Measurements from ENCODE around the gene MNT. TPM values are rescaled to one million over a fixed set of nuclear protein-coding genes. Genes with fewer than 3 reads are reported as not detected.

Gene MNT
- total RNA-seq, 1 donor from 2014 or later = 4.9 TPM

GRCh38 chr17:2435862-2436261 is 35.0 kb upstream of the MNT start:
- Histone ChIP-seq H3K27ac (no peak overlapping the region), H3K27me3 (no peaks in the 10 kb centered on the region), H3K4me3 (no peak overlapping the region), H3K36me3 (peaks cover 39 to 44% of the 10 kb centered on the region in 2 donors), H3K4me1 (no peaks in the 10 kb centered on the region), H3K9me3 (no peaks in the 10 kb centered on the region)
- DNase-seq (ENCODE audit: low spot score in 2 of 2) = no peak
- intact Hi-C loops (cut with DNase I) = no loop called here
- no peak for TF ChIP-seq CTCF (IDR thresholded peaks at IDR 0.05)

GRCh38 chr17:2435181-2435741 is 34.4 kb upstream of the MNT start:
- intact Hi-C loops (cut with DNase I) = no loop called here
- Histone ChIP-seq H3K36me3 (peaks cover 38 to 44% of the 10 kb centered on the region in 2 donors), H3K4me1 (no peaks in the 10 kb centered on the region), H3K27me3 (no peaks in the 10 kb centered on the region), H3K9me3 (no peaks in the 10 kb centered on the region), H3K27ac (no peak overlapping the region), H3K4me3 (no peak overlapping the region)
- DNase-seq (ENCODE audit: low spot score in 2 of 2) = no peak
- TF ChIP-seq CTCF (IDR thresholded peaks at IDR 0.05) = no peak

- no peak for DNase-seq (ENCODE audit: low spot score in 2 of 2)
- no peaks in the 10 kb centered on the region for H3K9me3 ChIP-seq
Measured at GRCh38 chr17:2433696-2434095, 32.8 kb upstream of the MNT start.

DNA sequence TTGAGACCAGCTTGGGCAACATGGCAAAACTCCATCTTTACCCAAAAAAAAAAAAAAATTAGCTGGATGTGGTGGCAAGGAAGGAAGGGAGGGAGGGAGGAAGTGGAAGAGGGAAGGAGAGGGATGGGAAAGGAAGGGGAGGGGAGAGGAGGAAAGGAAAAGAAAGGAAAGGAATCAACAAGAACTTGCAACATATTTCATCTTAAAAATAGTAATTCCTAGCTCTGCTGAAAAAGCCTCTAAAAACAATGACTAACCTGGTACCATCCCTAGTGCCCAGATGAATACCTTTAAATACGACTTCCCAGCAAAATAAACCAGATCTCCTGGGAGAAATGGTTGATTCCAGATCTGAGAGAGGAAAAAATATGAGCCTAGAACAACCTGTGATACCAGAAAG is 27.1 kb upstream of the MNT start:
- Histone ChIP-seq H3K4me3 (no peak overlapping the region), H3K36me3 (peaks cover 2% of the 10 kb centered on the region in 2 donors), H3K9me3 (no peaks in the 10 kb centered on the region), H3K27me3 (no peaks in the 10 kb centered on the region), H3K4me1 (no peaks in the 10 kb centered on the region), H3K27ac (no peak overlapping the region)
- TF ChIP-seq CTCF (IDR thresholded peaks at IDR 0.05) = no peak
- intact Hi-C loops (cut with DNase I) = no loop called here
- DNase-seq (ENCODE audit: low spot score in 2 of 2) = no peak

More at GRCh38 chr17:2433696-2434095, 32.8 kb upstream of the MNT start:
- Histone ChIP-seq H3K27ac (no peak overlapping the region), H3K27me3 (no peaks in the 10 kb centered on the region), H3K36me3 (peaks cover 36 to 37% of the 10 kb centered on the region in 2 donors), H3K4me3 (no peak overlapping the region), H3K4me1 (no peaks in the 10 kb centered on the region)
- intact Hi-C loops (cut with DNase I) = no loop called here
- TF ChIP-seq CTCF (IDR thresholded peaks at IDR 0.05) = no peak

DNA sequence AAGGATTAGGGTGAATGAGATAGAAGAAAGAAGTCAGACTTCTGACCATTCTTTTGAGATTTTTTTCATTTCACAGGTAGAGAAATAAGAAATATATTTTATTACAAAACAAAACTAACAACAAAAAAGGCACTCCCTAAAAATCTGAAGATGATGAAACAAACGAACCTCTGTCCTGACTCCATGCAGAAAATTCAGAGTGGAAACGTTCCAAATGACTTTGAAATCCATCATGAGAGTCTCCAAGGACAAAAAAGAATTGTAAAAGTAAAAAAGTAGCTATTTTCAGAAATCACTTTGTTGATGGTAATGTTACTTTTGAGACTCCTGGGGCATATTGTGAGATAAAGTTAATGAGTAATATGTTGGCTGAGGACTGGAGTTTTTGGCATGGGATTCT is 26.4 kb upstream of the MNT start:
- Histone ChIP-seq H3K27me3 (no peaks in the 10 kb centered on the region), H3K4me3 (no peak overlapping the region), H3K36me3 (no peaks in the 10 kb centered on the region), H3K27ac (no peak overlapping the region), H3K4me1 (no peaks in the 10 kb centered on the region), H3K9me3 (no peaks in the 10 kb centered on the region)
- intact Hi-C loops (cut with DNase I) = no loop called here
- DNase-seq (ENCODE audit: low spot score in 2 of 2) = no peak
- TF ChIP-seq CTCF (IDR thresholded peaks at IDR 0.05) = no peak

- H3K27me3 ChIP-seq = no peaks in the 10 kb centered on the region
- H3K9me3 ChIP-seq = no peaks in the 10 kb centered on the region
- intact Hi-C loops (cut with DNase I) = no loop called here
- H3K4me1 ChIP-seq = no peaks in the 10 kb centered on the region
- H3K36me3 ChIP-seq = peaks cover 13 to 24% of the 10 kb centered on the region in 2 donors
- H3K27ac ChIP-seq = no peak overlapping the region
- TF ChIP-seq CTCF (IDR thresholded peaks at IDR 0.05) = no peak
- H3K4me3 ChIP-seq = no peak overlapping the region
- no peak for DNase-seq (ENCODE audit: low spot score in 2 of 2)
Measured at GRCh38 chr17:2423271-2423670, 22.4 kb upstream of the MNT start.

All from ascending aorta (tissue), 2 donors.